Measurements from ENCODE around the gene ATXN1. TPM values are rescaled to one million over a fixed set of nuclear protein-coding genes. Genes with fewer than 3 reads are reported as not detected.

Gene ATXN1
- polyA plus RNA-seq, 1 donor from 2014 or later: 28.2 TPM

DNA sequence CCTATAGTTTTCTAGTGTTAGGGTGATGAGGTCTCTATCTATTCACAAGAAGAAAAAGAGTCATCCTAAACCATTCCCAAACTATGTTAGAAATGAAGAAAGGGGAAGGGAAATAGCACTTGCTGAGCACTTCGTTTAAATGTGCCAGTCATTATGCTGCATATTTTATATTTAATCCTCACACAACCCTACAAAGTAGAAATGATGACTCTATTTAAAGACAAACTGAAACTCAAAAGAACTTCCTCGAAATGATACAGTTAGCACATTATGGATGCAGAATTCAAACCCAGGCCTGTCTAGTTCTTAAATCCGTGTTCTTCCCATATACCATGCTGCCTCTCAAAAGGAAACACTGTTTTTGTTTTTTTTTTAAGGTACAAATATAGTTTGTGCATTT, 348.3 kb downstream of the ATXN1 start:
- no peak overlapping the region for H3K9ac ChIP-seq (ENCODE audit: low read length)
- no peaks in the 10 kb centered on the region for H3K36me3 ChIP-seq (ENCODE audit: insufficient read depth, low read length)
- H3F3A ChIP-seq (ENCODE audit: insufficient read depth, low read length, poor library complexity, severe bottlenecking): no peaks in the 10 kb centered on the region
- H3K9me2 ChIP-seq (ENCODE audit: insufficient read depth, low read length): no peaks in the 10 kb centered on the region
- no peaks in the 10 kb centered on the region for H3K27me3 ChIP-seq (ENCODE audit: insufficient read depth, low read depth, low read length)
- H3K9me3 ChIP-seq (ENCODE audit: low read length): no peaks in the 10 kb centered on the region
- H3K4me3 ChIP-seq (ENCODE audit: low read length): no peak overlapping the region
- TF ChIP-seq EP300 (conservative IDR thresholded peaks at IDR 0.05; ENCODE audit: poor library complexity, severe bottlenecking): no peak
- TF ChIP-seq, protein P1, sequence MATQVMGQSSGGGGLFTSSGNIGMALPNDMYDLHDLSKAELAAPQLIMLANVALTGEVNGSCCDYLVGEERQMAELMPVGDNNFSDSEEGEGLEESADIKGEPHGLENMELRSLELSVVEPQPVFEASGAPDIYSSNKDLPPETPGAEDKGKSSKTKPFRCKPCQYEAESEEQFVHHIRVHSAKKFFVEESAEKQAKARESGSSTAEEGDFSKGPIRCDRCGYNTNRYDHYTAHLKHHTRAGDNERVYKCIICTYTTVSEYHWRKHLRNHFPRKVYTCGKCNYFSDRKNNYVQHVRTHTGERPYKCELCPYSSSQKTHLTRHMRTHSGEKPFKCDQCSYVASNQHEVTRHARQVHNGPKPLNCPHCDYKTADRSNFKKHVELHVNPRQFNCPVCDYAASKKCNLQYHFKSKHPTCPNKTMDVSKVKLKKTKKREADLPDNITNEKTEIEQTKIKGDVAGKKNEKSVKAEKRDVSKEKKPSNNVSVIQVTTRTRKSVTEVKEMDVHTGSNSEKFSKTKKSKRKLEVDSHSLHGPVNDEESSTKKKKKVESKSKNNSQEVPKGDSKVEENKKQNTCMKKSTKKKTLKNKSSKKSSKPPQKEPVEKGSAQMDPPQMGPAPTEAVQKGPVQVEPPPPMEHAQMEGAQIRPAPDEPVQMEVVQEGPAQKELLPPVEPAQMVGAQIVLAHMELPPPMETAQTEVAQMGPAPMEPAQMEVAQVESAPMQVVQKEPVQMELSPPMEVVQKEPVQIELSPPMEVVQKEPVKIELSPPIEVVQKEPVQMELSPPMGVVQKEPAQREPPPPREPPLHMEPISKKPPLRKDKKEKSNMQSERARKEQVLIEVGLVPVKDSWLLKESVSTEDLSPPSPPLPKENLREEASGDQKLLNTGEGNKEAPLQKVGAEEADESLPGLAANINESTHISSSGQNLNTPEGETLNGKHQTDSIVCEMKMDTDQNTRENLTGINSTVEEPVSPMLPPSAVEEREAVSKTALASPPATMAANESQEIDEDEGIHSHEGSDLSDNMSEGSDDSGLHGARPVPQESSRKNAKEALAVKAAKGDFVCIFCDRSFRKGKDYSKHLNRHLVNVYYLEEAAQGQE (IDR thresholded peaks at IDR 0.05; ENCODE audit: borderline replicate concordance): no peak
- no peak for TF ChIP-seq TAF1 (IDR thresholded peaks at IDR 0.05; ENCODE audit: low read depth)
- no peak for TF ChIP-seq POLR2AphosphoS5 (IDR thresholded peaks at IDR 0.05)
- no peak for TF ChIP-seq MXI1 (conservative IDR thresholded peaks at IDR 0.05; ENCODE audit: poor library complexity, severe bottlenecking)
- no peak for TF ChIP-seq SMC3 (conservative IDR thresholded peaks at IDR 0.05; ENCODE audit: poor library complexity)
- TF ChIP-seq EZH2 (IDR thresholded peaks at IDR 0.05; ENCODE audit: borderline replicate concordance, insufficient read depth, low read length, poor library complexity, severe bottlenecking): no peak
- H4K20me1 ChIP-seq (ENCODE audit: insufficient read depth): no peaks in the 10 kb centered on the region
- H2AFZ ChIP-seq (ENCODE audit: low read depth, low read length): no peak overlapping the region
- no peak overlapping the region for H3K27ac ChIP-seq (ENCODE audit: low read length)
- no peaks in the 10 kb centered on the region for H3K79me2 ChIP-seq (replicated peaks; ENCODE audit: insufficient read depth, low read length)
- no peak overlapping the region for H3K4me2 ChIP-seq (ENCODE audit: low read length)

GRCh38 chr6:16412171-16412570, 349.1 kb downstream of the ATXN1 start:
- Histone ChIP-seq H3K27ac (ENCODE audit: low read length) (no peak overlapping the region), H3K9ac (ENCODE audit: low read length) (no peak overlapping the region), H3K79me2 (replicated peaks; ENCODE audit: insufficient read depth, low read length) (no peaks in the 10 kb centered on the region), H3K9me3 (ENCODE audit: low read length) (no peaks in the 10 kb centered on the region), H3F3A (ENCODE audit: insufficient read depth, low read length, poor library complexity, severe bottlenecking) (no peaks in the 10 kb centered on the region), H3K9me2 (ENCODE audit: insufficient read depth, low read length) (no peaks in the 10 kb centered on the region), H2AFZ (ENCODE audit: low read depth, low read length) (no peak overlapping the region), H4K20me1 (ENCODE audit: insufficient read depth) (no peaks in the 10 kb centered on the region), H3K27me3 (ENCODE audit: insufficient read depth, low read depth, low read length) (no peaks in the 10 kb centered on the region), H3K4me2 (ENCODE audit: low read length) (no peak overlapping the region), H3K4me3 (ENCODE audit: low read length) (no peak overlapping the region), H3K36me3 (ENCODE audit: insufficient read depth, low read length) (no peaks in the 10 kb centered on the region)
- TF ChIP-seq, protein P2, sequence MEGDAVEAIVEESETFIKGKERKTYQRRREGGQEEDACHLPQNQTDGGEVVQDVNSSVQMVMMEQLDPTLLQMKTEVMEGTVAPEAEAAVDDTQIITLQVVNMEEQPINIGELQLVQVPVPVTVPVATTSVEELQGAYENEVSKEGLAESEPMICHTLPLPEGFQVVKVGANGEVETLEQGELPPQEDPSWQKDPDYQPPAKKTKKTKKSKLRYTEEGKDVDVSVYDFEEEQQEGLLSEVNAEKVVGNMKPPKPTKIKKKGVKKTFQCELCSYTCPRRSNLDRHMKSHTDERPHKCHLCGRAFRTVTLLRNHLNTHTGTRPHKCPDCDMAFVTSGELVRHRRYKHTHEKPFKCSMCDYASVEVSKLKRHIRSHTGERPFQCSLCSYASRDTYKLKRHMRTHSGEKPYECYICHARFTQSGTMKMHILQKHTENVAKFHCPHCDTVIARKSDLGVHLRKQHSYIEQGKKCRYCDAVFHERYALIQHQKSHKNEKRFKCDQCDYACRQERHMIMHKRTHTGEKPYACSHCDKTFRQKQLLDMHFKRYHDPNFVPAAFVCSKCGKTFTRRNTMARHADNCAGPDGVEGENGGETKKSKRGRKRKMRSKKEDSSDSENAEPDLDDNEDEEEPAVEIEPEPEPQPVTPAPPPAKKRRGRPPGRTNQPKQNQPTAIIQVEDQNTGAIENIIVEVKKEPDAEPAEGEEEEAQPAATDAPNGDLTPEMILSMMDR (IDR thresholded peaks at IDR 0.05; ENCODE audit: poor library complexity, severe bottlenecking): no peak
- no peak for TF ChIP-seq EP300 (conservative IDR thresholded peaks at IDR 0.05; ENCODE audit: poor library complexity, severe bottlenecking)
- TF ChIP-seq TAF1 (IDR thresholded peaks at IDR 0.05; ENCODE audit: low read depth): no peak
- no peak for TF ChIP-seq EZH2 (IDR thresholded peaks at IDR 0.05; ENCODE audit: borderline replicate concordance, insufficient read depth, low read length, poor library complexity, severe bottlenecking)
- TF ChIP-seq RAD21 (conservative IDR thresholded peaks at IDR 0.05): no peak
- TF ChIP-seq, protein P1 (IDR thresholded peaks at IDR 0.05; ENCODE audit: borderline replicate concordance): no peak
- no peak for TF ChIP-seq SMC3 (conservative IDR thresholded peaks at IDR 0.05; ENCODE audit: poor library complexity)
- TF ChIP-seq MXI1 (conservative IDR thresholded peaks at IDR 0.05; ENCODE audit: poor library complexity, severe bottlenecking): no peak

Data from neural cell (in vitro differentiated cells).